HepG2 (cell line): ENCODE measurements around the gene GLIS1. TPM values are rescaled to one million over a fixed set of nuclear protein-coding genes. Genes with fewer than 3 reads are reported as not detected.

Source experiments
- ATAC-seq: fragments of 200-7000 bp; cut with Tn5 transposase; 3 replicates; pipeline ENCODE4 v1.9.1; 2020; ENCODE audit warnings: mild to moderate bottlenecking, moderate library complexity
- BruUV-seq: library from RNA; stranded (reverse); fragments of 400-500 nt; replicated peaks from 2 replicates; lab custom pipeline; 2021; lab: Mats Ljungman, UMichigan
- CTCF ChIA-PET: fragments of 300-600 bp; formaldehyde crosslinking; extraction: SDS; loops from one replicate; lab custom pipeline; 2021; ENCODE audit warnings: low total read pairs, inconsistent platforms, low intra/inter-chr PET ratio; lab: Yijun Ruan, JAX
- POLR2A ChIA-PET: fragments of 350-600 bp; sonication (Branson Sonifier 250); formaldehyde crosslinking; loops from one replicate; lab custom pipeline; 2020; ENCODE audit warnings: antibody characterized with exemption, inconsistent platforms; lab: Yijun Ruan, JAX
- DNase-seq: peaks from one replicate; pipeline ENCODE4 v3.0.0-alpha.2; 2015; ENCODE audit warnings: low spot score
- FAIRE-seq: peaks from 3 replicates; lab custom pipeline; 2011; peaks lifted over from hg19 to GRCh38; lab: Jason Lieb, UNC
- H2AFZ ChIP-seq: one replicate; pipeline ENCODE4 v1.6.1; 2011; ENCODE audit warnings: low read length, inconsistent platforms
- H3K27ac ChIP-seq: fragments of 300-600 bp; 3 replicates; pipeline ENCODE4 v1.8.0; 2011; ENCODE audit warnings: mixed run types, mild to moderate bottlenecking, mixed read lengths, low read length, inconsistent platforms; ENCODE audit not compliant: insufficient read depth; ENCODE audit errors: extremely low read length
- H3K27me3 ChIP-seq, 2 experiments: fragments of 200-600 bp in 1 of 2; 2 replicates in 1 of 2; 3 replicates in 1 of 2; pipeline versions ENCODE4 v1.6.0 to v1.8.0; 2011; ENCODE audit warnings: low read length in 2 of 2, mild to moderate bottlenecking in 2 of 2, moderate library complexity in 2 of 2, inconsistent platforms in 1 of 2; ENCODE audit not compliant: insufficient read depth in 2 of 2, control insufficient read depth in 1 of 2
- H3K36me3 ChIP-seq, 2 experiments: fragments of 200-600 bp in 1 of 2; replicated peaks in 1 of 2; 2 replicates in 1 of 2; 3 replicates in 1 of 2; pipeline versions ENCODE4 v1.5.1 to v1.8.0; 2011; ENCODE audit warnings: low read length in 2 of 2, inconsistent platforms in 1 of 2; ENCODE audit not compliant: insufficient read depth in 2 of 2, control insufficient read depth in 1 of 2
- H3K4me1 ChIP-seq: 2 replicates; pipeline ENCODE4 v1.5.1; 2012; ENCODE audit warnings: low read length, inconsistent platforms; ENCODE audit not compliant: insufficient read depth
- H3K4me2 ChIP-seq: 2 replicates; pipeline ENCODE4 v1.6.0; 2011; ENCODE audit warnings: low read depth, low read length, inconsistent platforms
- H3K4me3 ChIP-seq, 3 experiments: fragments of 200-600 bp in 1 of 3; sonication (generic), shearing (Covaris generic) in 1 of 3; replicated peaks in 1 of 3; 2 replicates each; pipeline ENCODE4 v1.5.1; 2011 to 2016; ENCODE audit warnings: low read length in 3 of 3, inconsistent platforms in 2 of 3, low read depth in 2 of 3, mild to moderate bottlenecking in 2 of 3, control low read depth in 1 of 3, mixed read lengths in 1 of 3; ENCODE audit not compliant: insufficient read depth in 1 of 3
- H3K79me2 ChIP-seq: one replicate; pipeline ENCODE4 v1.6.1; 2011; ENCODE audit warnings: low read length, inconsistent platforms; ENCODE audit not compliant: insufficient read depth
- H3K9ac ChIP-seq: 2 replicates; pipeline ENCODE4 v1.6.0; 2011; ENCODE audit warnings: mild to moderate bottlenecking, low read depth, low read length, inconsistent platforms; ENCODE audit not compliant: insufficient read depth
- H3K9me3 ChIP-seq: 2 replicates; pipeline ENCODE4 v1.5.1; 2012; ENCODE audit warnings: mild to moderate bottlenecking, low read length
- H4K20me1 ChIP-seq: 2 replicates; pipeline ENCODE4 v1.6.0; 2011; ENCODE audit warnings: inconsistent platforms, mild to moderate bottlenecking, low read length, moderate library complexity; ENCODE audit not compliant: insufficient read depth
- BCL6 ChIP-seq: IDR thresholded peaks from 2 replicates; pipeline ENCODE4 v1.6.1; 2016; ENCODE audit warnings: missing genetic modification reagents, missing compliant biosample characterization
- FOXP1 ChIP-seq, 2 experiments: fragments of 450-650 bp in 1 of 2; IDR thresholded peaks; 2 replicates each; pipeline ENCODE4 v1.6.1; 2017 to 2018; ENCODE audit warnings: antibody characterized with exemption in 1 of 2
- HCFC1 ChIP-seq: fragments of 150-350 bp; IDR thresholded peaks from 2 replicates; pipeline ENCODE4 v1.6.1; 2014; ENCODE audit warnings: low read depth, low read length
- LBX2 ChIP-seq: sonication (generic); formaldehyde crosslinking; IDR thresholded peaks from 2 replicates; pipeline ENCODE4 v1.5.0; 2020; ENCODE audit warnings: missing genetic modification reagents, mild to moderate bottlenecking, borderline replicate concordance
- PAF1 ChIP-seq: IDR thresholded peaks from 2 replicates; pipeline ENCODE4 v1.6.1; 2016; ENCODE audit warnings: missing genetic modification reagents, missing compliant biosample characterization
- PHB2 ChIP-seq: fragments of 450-650 bp; IDR thresholded peaks from 2 replicates; pipeline ENCODE4 v1.6.1; 2018; ENCODE audit not compliant: partially characterized antibody
- ZBTB34 ChIP-seq: sonication (generic); formaldehyde crosslinking; IDR thresholded peaks from 2 replicates; pipeline ENCODE4 v1.8.0; 2022; ENCODE audit warnings: mild to moderate bottlenecking, missing genetic modification reagents
- ZNF337 ChIP-seq: sonication (generic); formaldehyde crosslinking; IDR thresholded peaks from 2 replicates; pipeline ENCODE4 v1.5.1; 2020; ENCODE audit warnings: missing genetic modification reagents, low read depth, mild to moderate bottlenecking, borderline replicate concordance
- ZNF33B ChIP-seq: sonication (generic); formaldehyde crosslinking; IDR thresholded peaks from 2 replicates; pipeline ENCODE4 v1.5.1; 2020; ENCODE audit warnings: mild to moderate bottlenecking, missing genetic modification reagents
- ZNF703 ChIP-seq: sonication (generic); formaldehyde crosslinking; IDR thresholded peaks from 2 replicates; pipeline ENCODE4 v1.5.1; 2020; ENCODE audit warnings: missing genetic modification reagents, mild to moderate bottlenecking, moderate library complexity, borderline replicate concordance
- ZNF776 ChIP-seq: sonication (generic); formaldehyde crosslinking; IDR thresholded peaks from 2 replicates; pipeline ENCODE4 v1.4.0; 2020; ENCODE audit warnings: mild to moderate bottlenecking, missing genetic modification reagents
- WGBS: methylation state at CpG from one replicate; pipeline ENCODE4 v1.1.6; 2017; ENCODE audit warnings: low lambda C conversion rate; 5-methylcytosine and 5-hydroxymethylcytosine counted together
- in situ Hi-C: cut with HindIII; loops from 2 replicates; pipeline ENCODE4 v1.10.0; 2017; ENCODE audit warnings: low pct_unique_long_range_greater_than_20kb; ENCODE audit not compliant: extremely low pct_ligation_motif_present
- intact Hi-C: fragments of 100-400 bp; cut with micrococcal nuclease; formaldehyde crosslinking; loops from one replicate; pipeline ENCODE4 v1.10.0; 2022; ENCODE audit not compliant: unreplicated experiment
- polyA plus RNA-seq, 8 experiments: library from polyadenylated mRNA; depleted of rRNA in 3 of 8; stranded (reverse) in 7 of 8; unstranded in 1 of 8; fragments of >200 nt; fragmentation: Illumina TruSeq in 4 of 8; extraction: Trizol in 4 of 8; gene quantifications; 2 replicates each; pipeline versions ENCODE4 v1.2.1 to v1.2.3, GENCODE V29; 2011 to 2016; ENCODE audit warnings: low read depth in 4 of 8, missing spikeins in 1 of 8, mixed read lengths in 1 of 8; ENCODE audit not compliant: insufficient read depth in 1 of 8
- small RNA-seq, 3 experiments: library from RNA; depleted of rRNA; stranded (forward); fragments of <200 nt; gene quantifications; one replicate each; pipeline ENCODE3, GENCODE V24; 2012; ENCODE audit warnings: low read depth in 2 of 3, low replicate concordance in 1 of 3; ENCODE audit not compliant: insufficient read length in 3 of 3, insufficient read depth in 2 of 3
- total RNA-seq, 5 experiments: library from RNA; depleted of rRNA; stranded (reverse); fragments of >200 nt; fragmentation: Illumina TruSeq; extraction: Trizol; gene quantifications; 2 replicates each; pipeline ENCODE4 v1.2.3, GENCODE V29; 2016; ENCODE audit warnings: low read depth in 1 of 5

GLIS1 gene
- total and polyA plus RNA-seq, 2 of the 13 experiments (the other 11 are each of a cell fraction or from before 2014, with no cell fraction given), result 0.03 TPM; not detected in 1

GRCh38 chr1:53458634-53459033 lies 280.3 kb downstream of the GLIS1 start:
- H3K36me3 ChIP-seq, result no peaks in the 10 kb centered on the region
- ChIA-PET POLR2A (no interaction called here), CTCF (no interaction called here)
- H4K20me1 ChIP-seq, result no peaks in the 10 kb centered on the region
- 6% methylated on average over 3 of the region's 3 CpGs for WGBS
- intact Hi-C loops, result no loop called here
- no peak overlapping the region for H2AFZ ChIP-seq
- H3K27ac ChIP-seq, result no peak overlapping the region
- no TSS peak for BruUV-seq
- H3K27me3 ChIP-seq, result peaks cover 3 to 30% of the 10 kb centered on the region in 2 experiments; a peak in 3 of 5 replicates
- ATAC-seq, result no peak
- no peak for DNase-seq
- FAIRE-seq, result no peak
- in situ Hi-C loops, result no loop called here
- H3K4me3 ChIP-seq, result no peak overlapping the region
- no peaks in the 10 kb centered on the region for H3K4me1 ChIP-seq
- H3K79me2 ChIP-seq, result no peaks in the 10 kb centered on the region
- H3K9ac ChIP-seq, result no peak overlapping the region
- TF ChIP-seq PHB2 (no peak), ZNF776 (CRISPR knock-in tag) (no peak), ZNF33B (CRISPR knock-in tag) (no peak), FOXP1 (IDR thresholded peaks at IDR 0.05) (no peak), FOXP1 (CRISPR knock-in tag; IDR thresholded peaks at IDR 0.05) (no peak), HCFC1 (no peak), LBX2 (CRISPR knock-in tag) (no peak), ZBTB34 (CRISPR knock-in tag) (no peak), BCL6 (CRISPR knock-in tag) (no peak), ZNF703 (no peak), ZNF337 (CRISPR knock-in tag) (no peak), PAF1 (CRISPR knock-in tag) (no peak)
- no peak overlapping the region for H3K4me2 ChIP-seq
- no peaks in the 10 kb centered on the region for H3K9me3 ChIP-seq

Small RNAs within 50 kb of the gene (small RNA-seq; reads per million reads assigned to genes)
- gene RF00418 (0 to 0.97 (median 0.31) reads per million in 3 experiments), gene RNU7-95P (0 reads per million in 3 experiments)

Other genes with a start within 250 kb of the GLIS1 start
- gene NDC1, start 99.1 kb upstream of the GLIS1 start, total RNA-seq (2016; rRNA removed; fragmentation: Illumina TruSeq; extraction: Trizol), result 44.6 and 50.9 TPM in 2 replicates
- gene NDC1, start 99.1 kb upstream of the GLIS1 start, polyA plus RNA-seq (2011; rRNA removed), result 20.9 and 38.1 TPM in 2 replicates
- 19.0 and 21.1 TPM in 2 replicates for gene YIPF1, start 150.6 kb upstream of the GLIS1 start, total RNA-seq (2016; rRNA removed; fragmentation: Illumina TruSeq; extraction: Trizol)
- gene YIPF1, start 150.6 kb upstream of the GLIS1 start, polyA plus RNA-seq (2011; rRNA removed), result 30.8 and 31.9 TPM in 2 replicates
- 31.1 and 45.6 TPM in 2 replicates for gene DIO1, start 155.0 kb upstream of the GLIS1 start, total RNA-seq (2016; rRNA removed; fragmentation: Illumina TruSeq; extraction: Trizol)
- 13.5 and 16.3 TPM in 2 replicates for gene DIO1, start 155.0 kb upstream of the GLIS1 start, polyA plus RNA-seq (2011; rRNA removed)
- gene IFT25, start 206.5 kb upstream of the GLIS1 start, total RNA-seq (2016; rRNA removed; fragmentation: Illumina TruSeq; extraction: Trizol), result 48.0 and 52.8 TPM in 2 replicates
- gene IFT25, start 206.5 kb upstream of the GLIS1 start, polyA plus RNA-seq (2011; rRNA removed), result 12.7 and 19.7 TPM in 2 replicates
- 43.6 and 55.1 TPM in 2 replicates for gene LRRC42, start 207.2 kb upstream of the GLIS1 start, total RNA-seq (2016; rRNA removed; fragmentation: Illumina TruSeq; extraction: Trizol)
- 27.2 and 30.6 TPM in 2 replicates for gene LRRC42, start 207.2 kb upstream of the GLIS1 start, polyA plus RNA-seq (2011; rRNA removed)